GM23248 (cell line): ENCODE results near the gene SPIB. TPM values are rescaled to one million over a fixed set of nuclear protein-coding genes. Genes with fewer than 3 reads are reported as not detected.

Experiments used
- DNase-seq: peaks from one replicate; pipeline ENCODE4 v3.0.0-alpha.2; 2015
- H2AFZ ChIP-seq: fragments of 200-600 bp; sonication (generic); 2 replicates; pipeline ENCODE4 v1.6.1; 2016; ENCODE audit warnings: antibody characterized with exemption
- H3F3A ChIP-seq: fragments of 200-600 bp; sonication (generic); 2 replicates; pipeline ENCODE4 v1.6.1; 2016; ENCODE audit warnings: mild to moderate bottlenecking, antibody characterized with exemption, mixed run types; ENCODE audit not compliant: insufficient read depth
- H3K27ac ChIP-seq: fragments of 200-600 bp; sonication (generic); 2 replicates; pipeline ENCODE4 v1.5.1; 2016; ENCODE audit warnings: mild to moderate bottlenecking
- H3K27me3 ChIP-seq: fragments of 200-600 bp; sonication (generic); replicated peaks from 2 replicates; pipeline ENCODE4 v1.6.1; 2016; ENCODE audit warnings: mild to moderate bottlenecking; ENCODE audit not compliant: insufficient read depth
- H3K36me3 ChIP-seq: fragments of 200-600 bp; sonication (generic); 2 replicates; pipeline ENCODE4 v1.6.1; 2016; ENCODE audit warnings: low read depth, mild to moderate bottlenecking
- H3K4me1 ChIP-seq: fragments of 200-600 bp; sonication (generic); 2 replicates; pipeline ENCODE4 v1.6.1; 2016; ENCODE audit warnings: mild to moderate bottlenecking; ENCODE audit not compliant: insufficient read depth
- H3K4me2 ChIP-seq: fragments of 200-600 bp; sonication (generic); one replicate; pipeline ENCODE4 v1.6.1; 2016; ENCODE audit warnings: mild to moderate bottlenecking; ENCODE audit not compliant: unreplicated experiment
- H3K4me3 ChIP-seq: fragments of 200-600 bp; sonication (generic); 2 replicates; pipeline ENCODE4 v1.5.1; 2016; ENCODE audit warnings: mild to moderate bottlenecking
- H3K79me2 ChIP-seq: fragments of 200-600 bp; sonication (generic); 2 replicates; pipeline ENCODE4 v1.6.1; 2016; ENCODE audit warnings: mild to moderate bottlenecking; ENCODE audit not compliant: insufficient read depth
- H3K9ac ChIP-seq: fragments of 200-600 bp; sonication (generic); 2 replicates; pipeline ENCODE4 v1.6.1; 2016; ENCODE audit warnings: mild to moderate bottlenecking
- H3K9me2 ChIP-seq: fragments of 200-600 bp; sonication (generic); 2 replicates; pipeline ENCODE4 v1.6.1; 2016; ENCODE audit warnings: mixed run types, mild to moderate bottlenecking, moderate library complexity; ENCODE audit not compliant: insufficient read depth
- H3K9me3 ChIP-seq: fragments of 200-600 bp; sonication (generic); one replicate; pipeline ENCODE4 v1.6.1; 2017; ENCODE audit warnings: low read depth
- H4K20me1 ChIP-seq: fragments of 200-600 bp; sonication (generic); 2 replicates; pipeline ENCODE4 v1.6.0; 2016; ENCODE audit not compliant: insufficient read depth
- EZH2 ChIP-seq: fragments of 200-600 bp; sonication (generic); IDR thresholded peaks from 2 replicates; pipeline ENCODE4 v1.6.1; 2018; ENCODE audit warnings: antibody characterized with exemption, mild to moderate bottlenecking; ENCODE audit not compliant: insufficient read depth, poor library complexity, severe bottlenecking
- EZH2phosphoT487 ChIP-seq: fragments of 200-600 bp; sonication (generic); IDR thresholded peaks from 2 replicates; pipeline ENCODE4 v1.6.1; 2018; ENCODE audit warnings: antibody characterized with exemption, moderate library complexity, mild to moderate bottlenecking, low read depth; ENCODE audit not compliant: insufficient read depth
- WGBS, 2 experiments: methylation state at CpG; one replicate each; pipeline ENCODE4 v1.1.6; 2015 to 2017; ENCODE audit warnings: low lambda C conversion rate in 2 of 2, low coverage in 1 of 2; ENCODE audit errors: missing lambda C conversion rate in 2 of 2; 5-methylcytosine and 5-hydroxymethylcytosine counted together
- in situ Hi-C: fragments of 300-500 bp; cut with MboI; formaldehyde crosslinking; loops from 2 replicates; pipeline ENCODE4 v1.15.0; 2020
- polyA plus RNA-seq: library from polyadenylated mRNA; unstranded; fragments of >200 nt; fragmentation: Nextera tagmentation; extraction: Ambion mirVana; gene quantifications from 2 replicates; pipeline ENCODE4 v1.2.1, GENCODE V29; 2016
- total RNA-seq: library from RNA; depleted of rRNA; stranded (reverse); fragments of >200 nt; shearing (Covaris generic); gene quantifications from 2 replicates; pipeline ENCODE4 v1.2.3, GENCODE V29; 2014

Gene SPIB
- total and polyA plus RNA-seq, 2 experiments from 2014 or later: not detected

DNA sequence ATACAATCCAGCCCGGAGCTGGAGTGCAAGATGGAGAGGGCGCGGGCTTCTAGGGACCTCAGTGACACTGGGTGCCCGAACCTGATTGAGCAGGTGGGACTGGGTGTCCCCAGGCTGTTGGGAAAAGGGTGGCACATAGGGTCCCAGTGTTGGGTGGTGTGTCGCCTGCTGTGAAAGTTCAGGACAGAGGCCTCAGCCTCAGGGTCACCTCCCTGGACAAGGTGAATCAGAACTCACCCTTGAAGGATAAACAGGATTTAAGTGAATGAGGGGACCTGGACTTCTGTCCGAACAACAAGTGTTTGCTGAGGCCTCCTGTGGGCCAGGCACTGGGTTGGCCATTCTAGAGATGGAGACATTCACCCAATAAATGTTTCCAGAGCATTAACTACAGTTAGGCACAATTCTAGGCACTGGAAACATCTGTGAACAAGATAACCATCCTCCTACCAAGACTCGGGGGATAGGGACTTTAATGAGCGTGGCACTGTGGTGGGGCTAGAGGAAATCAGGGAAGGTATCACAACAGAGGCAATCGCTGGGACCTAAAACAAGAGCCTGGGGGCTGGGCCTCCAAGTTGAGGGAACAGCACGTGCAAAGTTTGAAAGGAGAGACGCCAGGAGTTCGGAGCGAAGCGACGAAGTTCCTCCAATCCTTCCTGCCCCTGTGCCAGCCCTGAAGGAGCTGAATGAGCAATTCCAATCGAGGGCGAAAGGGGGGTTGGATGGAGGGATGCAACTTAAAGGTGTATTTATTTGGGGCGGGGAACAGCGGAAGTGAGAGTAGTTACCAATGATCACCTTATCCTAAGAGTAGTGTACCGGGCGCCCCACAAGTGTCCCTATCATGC lies 35.5 kb upstream of the SPIB start:
- no peaks in the 10 kb centered on the region for H3K9me2 ChIP-seq
- peaks cover 17% of the 10 kb centered on the region for H3F3A ChIP-seq
- peaks cover 3% of the 10 kb centered on the region; the same call in 1 of the 2 replicates for H3K4me1 ChIP-seq
- no peak for TF ChIP-seq EZH2phosphoT487
- TF ChIP-seq EZH2: no peak
- peaks cover 23% of the 10 kb centered on the region for H3K79me2 ChIP-seq
- peak overlapping the region; percentile 82 for H3K9ac ChIP-seq
- peak; percentile 58 for DNase-seq
- H3K4me2 ChIP-seq: peak overlapping the region; percentile 68
- no peaks in the 10 kb centered on the region for H3K27me3 ChIP-seq
- in situ Hi-C loops: no loop called here
- no peaks in the 10 kb centered on the region for H3K9me3 ChIP-seq
- peak overlapping the region; percentile 34; the same call in 1 of the 2 replicates for H2AFZ ChIP-seq
- peak overlapping the region; percentile 77 for H3K4me3 ChIP-seq
- H4K20me1 ChIP-seq: no peaks in the 10 kb centered on the region
- WGBS, 2 experiments: 45 to 50% methylated on average over 21 of the region's 21 CpGs
- H3K36me3 ChIP-seq: no peaks in the 10 kb centered on the region; the same call in 1 of the 2 replicates
- peak overlapping the region; percentile 51 for H3K27ac ChIP-seq

DNA sequence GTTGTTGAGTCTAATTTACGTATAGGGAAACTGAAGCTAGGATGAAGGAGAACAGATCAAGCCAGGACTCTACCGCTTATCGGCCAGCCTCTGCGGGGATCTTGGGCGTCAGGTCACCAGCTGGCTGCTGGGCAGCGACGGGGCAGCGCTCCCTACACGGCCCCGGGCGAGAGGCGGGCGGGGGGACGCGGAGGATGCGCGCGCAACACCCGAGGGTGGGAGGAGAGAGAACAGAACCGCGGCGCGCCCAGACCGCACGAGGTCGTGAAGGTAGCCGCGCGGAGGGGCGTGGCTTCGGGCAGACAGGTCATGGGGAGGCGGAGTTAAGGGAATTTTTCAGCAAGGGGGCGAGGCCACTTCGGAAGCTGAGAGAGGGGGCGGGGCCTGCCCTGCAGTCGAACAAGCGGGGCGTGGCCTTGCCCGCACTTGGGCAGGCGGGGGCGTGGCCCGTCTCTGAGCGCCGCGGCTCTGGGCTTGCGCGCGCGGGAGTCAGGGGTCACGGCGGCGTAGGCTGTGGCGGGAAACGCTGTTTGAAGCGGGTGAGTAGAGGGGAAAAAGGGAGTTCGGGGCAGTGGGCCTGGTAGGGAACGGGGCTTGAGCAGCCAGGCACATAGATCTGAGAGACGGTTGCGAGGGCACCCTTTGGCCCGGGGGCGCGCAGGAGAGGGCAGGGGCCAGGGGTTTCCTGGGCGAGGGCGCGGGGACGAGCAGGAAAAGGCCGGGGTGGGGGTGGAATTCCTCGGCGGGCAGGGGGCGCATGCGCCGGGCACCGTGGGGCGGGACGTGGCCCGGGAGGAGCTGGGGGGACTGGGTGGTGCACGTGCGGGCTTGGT lies 34.7 kb upstream of the SPIB start, which contains the start of gene POLD1:
TSS of gene POLD1 (plus strand) at position 496 of the 833 bp plus-strand sequence. CDS start 14,505 bp downstream, outside the sequence.
- no peaks in the 10 kb centered on the region for H3K9me3 ChIP-seq
- peak within 1 kb of the TSS; percentile 76 for H2AFZ ChIP-seq
- WGBS, 2 experiments: 2 to 3% methylated on average over 43 to 77 of the region's 78 CpGs

DNA sequence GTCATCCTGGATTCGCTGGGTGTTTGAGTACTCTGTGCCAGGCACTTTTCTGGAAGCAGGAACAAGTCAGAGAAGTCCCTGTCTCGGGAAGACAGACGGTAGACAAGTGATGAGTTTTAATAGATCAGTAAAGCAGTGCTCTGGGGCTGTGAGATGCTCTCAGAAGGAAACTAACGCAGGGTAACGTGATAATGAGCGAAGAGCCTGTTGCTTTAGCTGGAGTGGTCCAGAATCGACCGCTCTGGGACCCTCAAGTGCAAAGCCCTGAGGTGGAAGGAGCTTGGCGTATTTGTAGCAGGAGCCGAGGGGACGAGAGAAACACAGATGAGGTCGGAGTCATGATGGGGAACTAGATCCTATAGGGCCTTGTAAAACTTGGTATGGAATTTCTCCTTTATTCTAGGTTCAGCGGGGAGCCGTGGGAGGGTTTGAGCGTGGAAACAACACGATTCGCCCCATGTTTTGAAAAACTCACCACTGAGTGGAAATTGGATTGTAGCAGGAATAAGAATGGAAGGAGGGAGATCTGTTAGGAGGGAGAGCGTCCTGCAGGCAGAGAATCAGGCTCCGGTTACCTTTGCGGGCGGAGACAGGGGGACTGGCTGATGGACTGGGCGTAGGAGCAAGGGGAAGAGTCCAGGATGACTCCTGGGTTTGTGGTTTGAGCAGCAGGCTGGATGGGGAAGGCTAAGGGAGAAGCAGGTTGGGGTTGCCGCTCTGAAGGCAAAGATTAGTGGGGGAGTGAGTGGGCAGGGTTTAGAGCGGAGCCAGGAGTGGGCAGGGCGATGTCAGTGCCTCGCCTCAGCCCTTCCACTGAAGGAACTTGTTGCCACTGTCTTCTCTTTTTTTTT lies 33.8 kb upstream of the SPIB start:
- Histone ChIP-seq H4K20me1 (no peaks in the 10 kb centered on the region), H3K27ac (peak overlapping the region; percentile 61), H3K36me3 (no peaks in the 10 kb centered on the region; the same call in 1 of the 2 replicates), H3K27me3 (no peaks in the 10 kb centered on the region), H3K9me3 (no peaks in the 10 kb centered on the region), H3K79me2 (peaks cover 32% of the 10 kb centered on the region), H3K4me2 (peak overlapping the region; percentile 99), H3K4me3 (peak overlapping the region; percentile 77), H3K4me1 (peaks cover 3% of the 10 kb centered on the region; the same call in 1 of the 2 replicates), H2AFZ (peak overlapping the region; percentile 76), H3F3A (peaks cover 17% of the 10 kb centered on the region), H3K9ac (peak overlapping the region; percentile 82), H3K9me2 (no peaks in the 10 kb centered on the region)
- peak; percentile 66 for DNase-seq
- 3 to 4% methylated on average over 26 of the region's 26 CpGs for whole genome bisulfite sequencing, 2 experiments
- no peak for TF ChIP-seq EZH2
- TF ChIP-seq EZH2phosphoT487: no peak
- in situ Hi-C loops: no loop called here

More for the DNA sequence above, 34.7 kb upstream of the SPIB start, which contains the start of gene POLD1:
- H3K79me2 ChIP-seq: peaks cover 26% of the 10 kb centered on the region
- H3K4me3 ChIP-seq: peak within 1 kb of the TSS; percentile 77
- TF ChIP-seq EZH2: no peak
- no peak for TF ChIP-seq EZH2phosphoT487
- peaks cover 17% of the 10 kb centered on the region for H3F3A ChIP-seq
- peaks cover 3% of the 10 kb centered on the region; the same call in 1 of the 2 replicates for H3K4me1 ChIP-seq
- no peaks in the 10 kb centered on the region for H3K9me2 ChIP-seq
- H3K36me3 ChIP-seq: no peaks in the 10 kb centered on the region; the same call in 1 of the 2 replicates
- peak; percentile 100 for DNase-seq
- no peaks in the 10 kb centered on the region for H3K27me3 ChIP-seq
- H4K20me1 ChIP-seq: no peaks in the 10 kb centered on the region
- H3K4me2 ChIP-seq: peak within 1 kb of the TSS; percentile 99
- H3K27ac ChIP-seq: peak within 1 kb of the TSS; percentile 61
- peak within 1 kb of the TSS; percentile 82 for H3K9ac ChIP-seq
- in situ Hi-C loops: no loop called here
